K562 (cell line): ENCODE results near the gene PARP11.

Experiments
- CTCF ChIP-seq, 3 experiments: IDR thresholded peaks in 2 of 3; conservative IDR thresholded peaks in 1 of 3; 2 replicates each; pipeline ENCODE4 v1.5.1; 2011 to 2012; ENCODE audit warnings: low read length in 3 of 3, mild to moderate bottlenecking in 3 of 3, control low read depth in 2 of 3, improper control_type of control experiment in 1 of 3, inconsistent platforms in 1 of 3, low read depth in 1 of 3, mixed read lengths in 1 of 3, moderate library complexity in 1 of 3; ENCODE audit not compliant: insufficient read depth in 2 of 3
- PATZ1 ChIP-seq: fragments of 250-450 bp; sonication (Bioruptor Pico); IDR thresholded peaks from 2 replicates; pipeline ENCODE4 v1.5.0; 2020; ENCODE audit warnings: mild to moderate bottlenecking, borderline replicate concordance

- no peak for TF ChIP-seq CTCF (IDR thresholded peaks at IDR 0.05 in 2 of 3, conservative IDR thresholded peaks at IDR 0.05 in 1 of 3; ENCODE audit: insufficient read depth in 2 of 3, low read depth in 1 of 3, low read length in 3 of 3)
- TF ChIP-seq PATZ1: no peak
Observed at GRCh38 chr12:3791256-3791874, 81.8 kb downstream of the PARP11 start.
